Osteocyte (in vitro differentiated cells): ENCODE results near the gene IFIH1. TPM values are rescaled to one million over a fixed set of nuclear protein-coding genes. Genes with fewer than 3 reads are reported as not detected.

Experiments
- DNase-seq: peaks from one replicate; pipeline ENCODE4 v3.0.0; 2021; ENCODE audit warnings: mixed read lengths; ENCODE audit not compliant: unreplicated experiment; ENCODE audit errors: extremely low spot score
- H3K27ac Mint-ChIP-seq: one replicate; pipeline ENCODE4 v1.8.0; 2021; ENCODE audit warnings: mild to moderate bottlenecking, mixed read lengths; ENCODE audit not compliant: unreplicated experiment
- H3K27me3 Mint-ChIP-seq: one replicate; pipeline ENCODE4 v1.8.0; 2021; ENCODE audit warnings: mixed read lengths; ENCODE audit not compliant: unreplicated experiment
- H3K36me3 Mint-ChIP-seq: one replicate; pipeline ENCODE4 v1.8.0; 2021; ENCODE audit warnings: mixed read lengths; ENCODE audit not compliant: unreplicated experiment
- H3K4me1 Mint-ChIP-seq: one replicate; pipeline ENCODE4 v1.8.0; 2021; ENCODE audit warnings: mixed read lengths; ENCODE audit not compliant: unreplicated experiment
- H3K4me3 Mint-ChIP-seq: one replicate; pipeline ENCODE4 v1.8.0; 2021; ENCODE audit warnings: mild to moderate bottlenecking, moderate library complexity, mixed read lengths; ENCODE audit not compliant: unreplicated experiment
- H3K9me3 Mint-ChIP-seq: one replicate; pipeline ENCODE4 v1.8.0; 2021; ENCODE audit warnings: mixed read lengths; ENCODE audit not compliant: unreplicated experiment
- CTCF ChIP-seq: fragments of 200-600 bp; sonication (generic); IDR thresholded peaks from 2 replicates; pipeline ENCODE4 v1.5.0; 2021; ENCODE audit warnings: antibody characterized with exemption, mild to moderate bottlenecking, moderate library complexity
- total RNA-seq: library from RNA; stranded (reverse); gene quantifications from 2 replicates; pipeline ENCODE4 v1.2.1, GENCODE V29; 2021

The IFIH1 gene
- total RNA-seq, 1 donor from 2014 or later = 5.4 TPM

GRCh38 chr2:162252153-162252552 is 66.3 kb downstream of the IFIH1 start:
- Mint-ChIP-seq H3K4me1 (peaks cover 6% of the 10 kb centered on the region), H3K4me3 (no peak overlapping the region), H3K27ac (no peak overlapping the region), H3K27me3 (no peaks in the 10 kb centered on the region), H3K9me3 (peaks cover 21% of the 10 kb centered on the region), H3K36me3 (peaks cover 2% of the 10 kb centered on the region)
- no peak for TF ChIP-seq CTCF
- no peak for DNase-seq

- DNase-seq = no peak
Observed at GRCh38 chr2:162245781-162246180, 72.7 kb downstream of the IFIH1 start.

GRCh38 chr2:162245061-162245460 is 73.4 kb downstream of the IFIH1 start:
- DNase-seq = no peak
- peak overlapping the region; percentile 2 for H3K4me3 Mint-ChIP-seq
- TF ChIP-seq CTCF = no peak
- peaks cover 69% of the 10 kb centered on the region for H3K4me1 Mint-ChIP-seq
- H3K36me3 Mint-ChIP-seq = peaks cover 2% of the 10 kb centered on the region
- no peaks in the 10 kb centered on the region for H3K27me3 Mint-ChIP-seq
- peak overlapping the region; percentile 93 for H3K27ac Mint-ChIP-seq
- peaks cover 16% of the 10 kb centered on the region for H3K9me3 Mint-ChIP-seq

More at GRCh38 chr2:162245781-162246180, 72.7 kb downstream of the IFIH1 start:
- H3K27ac Mint-ChIP-seq = peak overlapping the region; percentile 63
- H3K4me3 Mint-ChIP-seq = no peak overlapping the region
- peaks cover 62% of the 10 kb centered on the region for H3K4me1 Mint-ChIP-seq
- no peak for TF ChIP-seq CTCF
- H3K9me3 Mint-ChIP-seq = peaks cover 21% of the 10 kb centered on the region
- no peaks in the 10 kb centered on the region for H3K27me3 Mint-ChIP-seq
- H3K36me3 Mint-ChIP-seq = peaks cover 2% of the 10 kb centered on the region

GRCh38 chr2:162244541-162245031 is 73.9 kb downstream of the IFIH1 start:
- peak overlapping the region; percentile 93 for H3K27ac Mint-ChIP-seq
- TF ChIP-seq CTCF = no peak
- H3K36me3 Mint-ChIP-seq = peaks cover 6% of the 10 kb centered on the region
- peak overlapping the region; percentile 20 for H3K4me3 Mint-ChIP-seq
- H3K27me3 Mint-ChIP-seq = no peaks in the 10 kb centered on the region
- H3K4me1 Mint-ChIP-seq = peaks cover 74% of the 10 kb centered on the region
- DNase-seq = no peak
- peaks cover 12% of the 10 kb centered on the region for H3K9me3 Mint-ChIP-seq

- Mint-ChIP-seq H3K4me1 (peaks cover 78% of the 10 kb centered on the region), H3K27ac (peak overlapping the region; percentile 96), H3K4me3 (peak overlapping the region; percentile 78)
Observed at GRCh38 chr2:162243715-162244114, 74.8 kb downstream of the IFIH1 start.

More at GRCh38 chr2:162243715-162244114, 74.8 kb downstream of the IFIH1 start:
- Mint-ChIP-seq H3K9me3 (peaks cover 9% of the 10 kb centered on the region), H3K27me3 (no peaks in the 10 kb centered on the region), H3K36me3 (peaks cover 10% of the 10 kb centered on the region)
- DNase-seq = no peak
- no peak for TF ChIP-seq CTCF
